H1 (cell line): Measurements from ENCODE around the gene THAP5.

Source experiments
- CHD2 ChIP-seq: IDR thresholded peaks from 2 replicates; pipeline ENCODE4 v1.6.1; 2012; ENCODE audit warnings: low read length, improper control_type of control experiment
- CTCF ChIP-seq, 3 experiments: IDR thresholded peaks; 1 replicate in 2 of 3; 2 replicates in 1 of 3; pipeline versions ENCODE4 v1.5.1 to v1.6.1; 2011; ENCODE audit warnings: low read length in 3 of 3, mild to moderate bottlenecking in 3 of 3, inconsistent platforms in 2 of 3, low read depth in 1 of 3, moderate library complexity in 1 of 3; ENCODE audit not compliant: insufficient read depth in 1 of 3; ENCODE audit errors: control extremely low read depth in 1 of 3
- EZH2 ChIP-seq: fragments of 200-600 bp; sonication (generic); IDR thresholded peaks from 2 replicates; pipeline ENCODE4 v1.7.1; 2012; ENCODE audit warnings: low read depth, mild to moderate bottlenecking, moderate library complexity, low read length, inconsistent platforms; ENCODE audit not compliant: severe bottlenecking
- POLR2AphosphoS5 ChIP-seq: IDR thresholded peaks from 2 replicates; pipeline ENCODE4 v1.6.1; 2011; ENCODE audit warnings: low read depth, low read length

- TF ChIP-seq CTCF (IDR thresholded peaks at IDR 0.05; ENCODE audit: control extremely low read depth in 1 of 3, insufficient read depth in 1 of 3, low read depth in 1 of 3, low read length in 3 of 3), result no peak
- no peak for TF ChIP-seq EZH2
- no peak for TF ChIP-seq POLR2AphosphoS5
- TF ChIP-seq CHD2, result no peak
Observed at GRCh38 chr7:108604307-108605077, 35.0 kb upstream of the THAP5 start.
